Suppressor macrophage treated with lipopolysaccharide for 4 hours (primary cell): ENCODE results near the gene CIDEB.
A peak's percentile ranks its signal among the peaks of the same experiment; 100 is the strongest.
"Not testable (repeated sequence)": the region's sequence is repeated elsewhere in the genome, so short reads cannot be mapped to it uniquely, and the experiment has no call there.

ENCODE experiments used
- DNase-seq: peaks from one replicate; pipeline ENCODE4 v3.0.0-alpha.2; 2020

The CIDEB gene

DNA sequence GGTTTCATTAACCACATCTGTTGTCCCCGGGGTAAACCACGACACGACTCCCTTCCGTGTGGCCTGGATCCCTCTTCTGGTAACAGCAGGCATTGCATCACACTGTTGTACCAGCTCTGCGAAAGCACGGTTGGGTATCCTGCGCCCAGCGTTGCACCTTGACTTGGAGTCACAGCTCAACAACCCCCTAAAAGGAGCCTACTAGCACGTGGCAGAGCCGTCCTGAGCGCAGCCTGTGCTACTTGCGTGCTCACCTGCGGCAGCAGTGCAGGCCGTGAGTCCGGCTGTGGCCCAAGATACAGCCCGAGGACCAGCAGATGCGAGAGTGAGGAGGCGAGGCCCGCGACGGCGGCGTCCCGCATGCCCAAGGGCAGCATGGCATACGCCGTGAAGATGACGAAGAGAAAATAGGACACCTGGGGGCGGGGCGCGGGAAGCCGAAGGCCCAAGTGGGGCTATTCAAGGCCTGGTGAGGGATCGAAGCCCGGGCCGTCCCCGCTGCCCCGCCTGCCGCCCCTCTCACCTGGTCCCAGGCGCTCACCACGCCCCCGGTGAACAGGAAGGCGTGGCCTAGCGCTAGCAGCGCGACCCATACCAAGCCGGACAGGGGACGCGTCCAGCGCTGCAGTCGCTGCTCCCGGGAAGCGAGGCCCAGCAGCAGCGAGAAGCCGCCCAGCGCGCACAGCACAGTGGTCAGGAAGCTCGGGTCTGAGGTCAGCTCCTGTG is 24.7 kb upstream of the CIDEB start:
- DNase-seq: peak; percentile 71

DNA sequence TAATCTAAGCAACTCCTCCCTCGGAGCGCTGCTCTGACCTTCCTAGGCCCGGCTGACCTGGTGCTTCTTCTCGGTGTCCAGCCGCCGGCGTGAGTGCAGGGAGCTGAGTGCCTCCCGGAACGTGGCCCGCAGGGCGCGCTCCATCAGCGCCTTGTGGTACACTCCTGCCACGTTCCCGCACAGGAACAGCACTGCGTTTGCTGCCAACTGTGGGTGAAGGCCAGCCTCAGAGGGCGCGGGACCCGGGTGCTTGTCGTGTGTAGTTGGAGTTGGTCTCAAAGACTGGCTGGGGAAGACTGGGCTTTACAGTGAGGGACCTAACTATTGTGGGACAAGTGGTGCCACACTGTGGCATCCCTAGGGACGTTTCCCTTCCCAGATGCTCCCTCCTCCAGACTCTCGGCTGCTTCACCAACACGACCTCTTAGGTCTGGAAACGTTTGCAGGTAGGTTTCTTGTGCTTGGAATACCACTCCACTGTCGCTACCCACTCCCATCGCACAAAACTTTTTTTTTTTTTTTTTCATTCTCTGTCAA is 24.0 kb upstream of the CIDEB start:
- no peak for DNase-seq

DNA sequence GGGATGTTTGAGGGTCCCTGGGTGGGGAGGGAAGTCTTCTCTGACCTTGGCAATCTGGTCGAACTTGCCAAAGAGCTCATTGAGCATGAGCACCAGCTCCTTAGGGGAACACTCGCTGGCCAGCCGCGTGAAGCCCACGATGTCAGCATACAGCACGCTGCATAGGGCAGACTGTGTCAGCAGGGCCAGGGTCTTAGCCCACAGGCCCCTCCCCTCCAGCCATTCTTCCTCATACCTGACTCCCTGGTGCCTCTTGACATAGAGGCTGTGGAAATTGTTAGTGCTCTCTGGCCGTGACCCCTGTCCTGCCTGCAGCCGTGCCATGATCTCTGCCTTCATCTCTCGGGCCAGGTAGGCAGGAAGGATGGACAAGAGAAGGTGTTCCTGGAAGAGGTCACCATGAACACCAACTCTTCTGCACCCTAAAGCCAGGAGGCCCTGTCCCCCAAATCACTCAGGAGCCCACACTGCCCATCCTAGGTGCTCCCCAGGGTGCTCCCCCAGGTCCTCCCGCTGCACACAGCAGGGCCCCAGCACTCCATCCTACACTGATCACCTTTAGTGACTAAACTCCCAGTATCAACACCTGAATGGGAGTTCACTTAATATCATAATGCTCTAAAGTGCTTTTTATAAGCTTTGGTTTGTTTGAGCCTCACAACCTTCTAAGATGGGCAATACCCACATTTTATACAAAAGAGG is 23.3 kb upstream of the CIDEB start:
- DNase-seq: no peak

DNA sequence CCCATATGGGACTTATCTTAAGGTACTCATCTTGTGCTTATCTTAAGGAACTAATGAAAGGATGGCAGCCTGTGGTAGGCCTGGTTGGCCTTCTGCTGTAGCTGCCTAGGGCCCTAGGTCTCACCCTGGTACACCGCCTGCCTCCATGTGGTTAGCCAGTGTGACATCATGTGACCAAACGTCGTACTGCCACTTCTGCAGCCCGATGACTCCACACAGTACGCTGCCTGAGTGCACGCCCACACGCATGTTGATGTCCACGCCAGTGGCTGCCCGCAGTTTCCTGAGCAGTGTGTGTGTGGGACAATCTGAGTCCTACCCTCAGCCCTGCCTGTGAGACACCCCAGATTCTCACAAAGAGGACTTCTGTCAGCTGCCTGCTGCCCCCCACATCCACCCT is 22.0 kb upstream of the CIDEB start:
- peak; percentile 92 for DNase-seq

DNA sequence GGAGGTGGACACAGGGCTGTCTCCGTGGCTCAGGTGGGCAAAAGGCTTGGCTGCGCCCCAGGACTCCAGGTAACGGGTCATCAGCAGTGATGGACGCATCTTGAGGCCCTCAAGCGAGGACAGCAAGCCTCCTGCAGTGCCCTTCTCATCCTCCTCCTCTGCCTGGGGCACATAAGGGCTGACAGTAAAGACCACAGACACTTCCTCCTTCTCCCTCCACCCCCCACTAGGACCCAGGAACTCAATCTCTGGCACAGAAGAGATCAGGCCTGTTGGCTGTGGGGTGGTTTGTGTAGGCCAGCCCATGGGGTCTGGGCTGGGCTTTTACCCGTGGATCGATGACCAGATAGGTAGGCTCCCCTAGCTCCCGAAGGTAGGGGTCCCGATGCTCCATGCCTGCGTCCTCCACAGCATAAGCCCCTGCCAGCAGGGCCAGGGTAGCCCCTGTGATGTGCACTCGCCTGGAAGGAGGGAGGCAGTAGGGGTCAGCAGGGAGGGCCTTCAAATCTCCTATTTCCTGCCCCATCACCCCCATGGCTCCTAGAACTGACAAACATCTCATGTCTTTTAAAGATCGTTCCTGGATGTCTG is 21.4 kb upstream of the CIDEB start:
- DNase-seq: no peak

DNA sequence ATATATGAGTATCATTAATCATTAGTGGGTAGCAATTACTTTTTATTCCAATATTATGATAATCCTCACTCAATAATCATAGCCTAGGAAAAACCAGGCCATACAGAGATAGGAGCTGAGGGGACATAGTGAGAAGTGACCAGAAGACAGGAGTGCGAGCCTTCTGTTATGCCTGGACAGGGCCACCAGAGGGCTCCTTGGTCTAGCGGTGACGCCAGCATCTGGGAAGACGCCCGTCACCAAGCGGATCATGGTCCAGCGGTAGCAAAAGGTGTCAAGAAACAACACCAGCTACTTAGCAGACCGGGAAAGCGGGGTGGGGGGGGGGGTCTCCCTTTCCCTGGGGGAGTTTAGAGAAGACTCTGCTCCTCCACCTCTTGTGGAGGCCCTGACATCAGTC is 20.1 kb upstream of the CIDEB start:
- DNase-seq: not testable (repeated sequence)

DNA sequence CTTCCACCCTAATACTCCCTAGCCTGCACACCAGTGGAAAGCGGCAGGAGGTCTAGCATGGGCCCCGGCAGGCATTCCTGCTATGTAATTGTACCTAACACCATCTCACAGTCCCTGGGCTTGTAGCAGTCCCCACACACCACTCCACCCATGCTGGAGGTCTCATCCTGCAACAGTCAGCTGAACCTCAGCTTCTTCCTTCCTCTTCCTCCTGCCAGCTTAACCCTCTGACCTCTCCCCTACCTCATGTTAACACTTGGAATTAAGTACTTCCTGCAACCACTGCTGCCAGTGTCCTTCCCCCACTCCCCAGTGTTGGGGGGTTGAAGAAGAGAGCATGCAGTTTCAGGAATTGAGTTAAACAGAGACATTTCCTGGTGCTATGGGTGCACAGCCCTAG is 19.5 kb upstream of the CIDEB start:
- no peak for DNase-seq

DNA sequence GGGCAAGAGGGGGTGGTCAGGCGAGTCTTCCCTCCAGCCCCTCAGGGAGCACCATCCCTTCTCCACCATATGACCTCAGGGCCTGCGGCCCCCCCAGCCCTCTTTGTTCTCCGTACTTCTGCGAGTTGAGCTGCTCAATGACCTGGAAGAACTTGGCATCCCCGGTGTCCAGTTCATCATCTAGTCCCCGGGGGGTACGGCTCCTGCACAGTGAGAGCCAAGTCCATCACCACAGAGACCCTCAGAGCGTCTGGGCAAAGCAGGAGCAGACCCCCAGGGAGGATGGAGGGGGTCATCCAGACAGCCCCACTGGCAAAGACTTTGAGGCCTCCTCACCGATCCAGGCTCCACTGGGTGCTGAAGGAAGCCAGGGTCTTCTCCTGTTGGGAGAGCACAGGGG is 18.2 kb upstream of the CIDEB start:
- DNase-seq: no peak

DNA sequence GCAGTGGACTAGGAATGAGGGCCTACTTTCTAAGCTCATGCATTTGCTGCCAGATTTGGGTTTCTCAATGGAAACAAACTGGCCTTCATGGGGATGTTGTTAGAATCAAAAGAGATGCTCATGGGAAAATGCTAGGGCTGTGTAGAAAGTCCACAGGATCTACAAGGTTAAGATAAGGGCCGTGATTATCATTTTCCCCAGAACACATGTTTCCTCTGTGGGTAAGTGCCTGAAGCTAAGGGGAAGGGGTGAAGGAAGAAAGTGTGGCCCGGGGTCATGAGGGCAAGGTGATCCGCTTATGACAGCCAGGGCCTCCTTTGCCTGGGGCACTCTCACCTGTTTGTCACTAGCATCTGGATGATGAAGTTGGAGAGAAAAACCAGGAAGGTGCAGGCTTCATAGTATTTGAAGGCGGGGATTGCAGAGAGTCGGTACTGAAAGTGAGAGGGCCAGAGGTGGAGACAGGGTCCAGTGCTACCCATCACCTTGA is 17.3 kb upstream of the CIDEB start:
- DNase-seq: no peak

DNA sequence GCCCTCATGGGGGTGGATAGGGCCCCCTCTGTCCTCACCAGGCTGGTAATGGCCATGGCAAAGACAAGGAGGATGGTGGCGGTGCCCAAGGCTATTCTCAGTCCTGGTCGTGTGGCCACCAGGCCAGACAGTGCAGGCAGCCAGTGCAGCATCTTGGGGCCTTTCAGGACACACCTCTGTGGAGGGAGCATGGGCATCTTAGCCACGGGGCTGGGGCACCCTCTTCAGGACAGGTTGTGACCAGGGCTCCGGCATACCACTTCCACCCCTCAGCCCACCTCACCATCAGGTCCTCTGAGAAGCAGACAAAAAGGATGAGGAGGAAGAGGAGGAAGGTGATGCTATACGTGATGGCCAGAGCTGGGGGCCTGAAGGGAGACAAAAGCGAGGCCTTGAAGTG is 16.2 kb upstream of the CIDEB start:
- no peak for DNase-seq

DNA sequence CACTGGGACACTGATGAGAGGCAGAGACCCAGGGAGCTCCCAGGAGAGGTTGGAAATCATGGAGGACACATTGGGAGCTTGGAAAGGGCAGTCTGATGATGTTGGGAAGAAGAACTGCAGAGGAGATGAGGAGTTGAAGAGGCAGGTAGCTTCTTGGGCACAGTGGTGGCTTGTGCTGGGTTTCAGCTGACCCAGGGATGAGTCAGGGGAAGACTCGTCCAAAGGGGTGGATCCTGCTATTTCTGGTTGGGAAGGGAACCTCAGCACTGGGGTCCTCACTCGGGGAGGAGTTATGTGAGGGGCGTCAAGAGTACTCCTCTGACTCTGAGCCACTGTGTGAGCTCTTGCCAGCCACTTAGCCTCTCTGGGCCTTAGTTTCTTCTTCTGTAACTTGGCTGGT is 15.6 kb upstream of the CIDEB start:
- DNase-seq: no peak

DNA sequence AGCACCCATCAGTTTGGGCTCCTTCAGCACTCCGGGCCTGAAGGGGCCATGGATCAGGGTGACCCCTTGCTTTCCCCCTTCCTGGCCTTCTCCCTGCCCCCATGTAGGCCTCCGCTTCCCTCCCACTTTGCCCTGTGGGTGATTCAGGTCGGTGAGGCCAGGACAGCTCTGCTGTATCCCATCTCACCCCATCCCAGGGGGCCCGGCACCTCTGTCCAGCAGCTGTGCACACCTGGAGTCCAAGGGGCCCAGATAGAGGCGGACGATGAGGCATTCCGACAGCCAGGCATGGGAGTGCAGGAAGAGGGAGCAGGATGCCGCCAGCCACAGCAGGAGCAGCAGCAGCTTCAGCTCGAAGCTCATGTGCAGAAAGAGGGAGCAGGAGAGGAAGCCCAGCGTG is 14.9 kb upstream of the CIDEB start:
- DNase-seq: no peak

DNA sequence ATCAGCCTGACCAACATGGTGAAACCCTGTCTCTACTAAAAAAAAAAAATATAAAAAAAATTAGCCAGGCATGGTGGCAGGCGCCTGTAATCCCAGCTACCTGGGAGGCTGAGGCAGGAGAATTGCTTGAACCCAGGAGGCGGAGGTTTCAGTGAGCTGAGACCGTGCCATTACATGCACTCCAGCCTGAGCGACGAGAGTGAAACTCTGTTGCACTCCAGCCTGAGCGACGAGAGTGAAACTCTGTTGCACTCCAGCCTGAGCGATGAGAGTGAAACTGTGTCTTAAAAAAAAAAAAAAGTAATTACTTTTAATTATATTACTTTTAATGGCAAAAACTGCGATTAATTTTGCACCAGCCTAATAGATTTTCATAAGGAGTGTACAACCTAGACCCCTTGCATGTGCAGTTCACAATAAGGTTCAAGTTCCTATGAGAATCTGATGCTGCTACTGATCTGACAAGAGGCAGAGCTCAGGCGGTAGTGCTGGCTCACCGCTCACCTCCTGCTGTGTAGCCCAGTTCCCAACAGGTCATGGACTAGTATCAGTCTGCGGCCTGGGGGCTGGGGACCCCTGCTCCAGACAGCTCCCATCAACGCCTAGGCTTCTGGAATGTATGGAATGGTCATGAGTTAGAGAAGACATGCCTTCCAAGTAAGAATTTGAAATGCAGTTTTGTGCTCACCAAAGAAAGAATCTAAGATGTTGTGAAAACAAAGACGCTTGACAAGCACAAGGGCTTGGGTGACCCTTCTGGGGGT is 13.6 kb upstream of the CIDEB start:
- DNase-seq: no peak

DNA sequence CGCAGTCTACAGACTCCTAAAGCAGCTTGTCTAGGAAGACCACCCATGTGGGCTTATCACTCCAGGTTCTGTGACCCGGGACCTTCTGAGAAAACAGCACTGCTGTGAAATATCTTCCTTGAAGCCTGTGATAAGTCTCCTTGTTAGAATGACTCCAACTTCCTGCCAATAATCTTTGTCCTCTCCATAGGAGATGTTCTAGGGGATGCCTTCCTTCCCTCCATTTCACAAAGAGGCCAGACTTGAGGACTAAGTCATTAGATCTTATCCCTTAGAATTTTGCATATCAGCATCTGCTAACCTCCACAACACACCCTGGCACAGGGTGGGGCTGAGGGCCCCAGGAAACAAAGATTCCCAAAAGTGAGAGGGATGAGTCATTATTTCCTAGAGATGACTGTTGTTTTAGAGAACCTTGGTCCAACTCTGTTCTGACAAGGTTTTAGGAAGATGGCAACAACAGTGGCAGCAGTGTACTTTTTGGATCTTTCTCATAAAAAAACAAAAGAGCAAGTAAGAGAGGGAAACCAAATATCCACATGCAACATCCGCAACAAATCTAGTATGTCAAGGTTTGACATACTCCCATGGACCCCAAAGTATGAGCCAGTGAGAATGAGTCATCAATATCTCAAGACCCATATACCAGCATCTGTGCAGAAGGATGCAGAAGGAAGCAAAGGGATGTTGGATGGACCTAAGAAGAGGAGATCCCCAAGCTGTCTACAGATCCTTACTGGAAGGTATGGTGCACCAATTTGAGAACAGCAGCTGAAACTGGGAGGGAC is 9.6 kb upstream of the CIDEB start:
- no peak for DNase-seq

DNA sequence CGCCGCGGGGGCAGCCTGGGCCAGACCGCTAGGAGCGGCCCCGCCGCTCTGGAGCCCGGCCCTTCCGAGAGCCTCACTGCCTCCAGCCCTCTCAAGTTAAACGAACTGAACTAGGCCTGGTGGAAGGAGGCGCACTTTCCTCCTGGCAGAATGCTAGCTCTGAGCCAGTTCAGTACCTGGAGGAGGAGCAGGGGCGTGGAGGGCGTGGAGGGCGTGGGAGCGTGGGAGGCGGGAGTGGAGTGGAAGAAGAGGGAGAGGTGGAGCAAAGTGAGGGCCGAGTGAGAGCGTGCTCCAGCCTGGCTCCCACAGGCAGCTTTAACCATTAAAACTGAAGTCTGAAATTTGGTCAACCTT is 8.8 kb upstream of the CIDEB start:
- no peak for DNase-seq

DNA sequence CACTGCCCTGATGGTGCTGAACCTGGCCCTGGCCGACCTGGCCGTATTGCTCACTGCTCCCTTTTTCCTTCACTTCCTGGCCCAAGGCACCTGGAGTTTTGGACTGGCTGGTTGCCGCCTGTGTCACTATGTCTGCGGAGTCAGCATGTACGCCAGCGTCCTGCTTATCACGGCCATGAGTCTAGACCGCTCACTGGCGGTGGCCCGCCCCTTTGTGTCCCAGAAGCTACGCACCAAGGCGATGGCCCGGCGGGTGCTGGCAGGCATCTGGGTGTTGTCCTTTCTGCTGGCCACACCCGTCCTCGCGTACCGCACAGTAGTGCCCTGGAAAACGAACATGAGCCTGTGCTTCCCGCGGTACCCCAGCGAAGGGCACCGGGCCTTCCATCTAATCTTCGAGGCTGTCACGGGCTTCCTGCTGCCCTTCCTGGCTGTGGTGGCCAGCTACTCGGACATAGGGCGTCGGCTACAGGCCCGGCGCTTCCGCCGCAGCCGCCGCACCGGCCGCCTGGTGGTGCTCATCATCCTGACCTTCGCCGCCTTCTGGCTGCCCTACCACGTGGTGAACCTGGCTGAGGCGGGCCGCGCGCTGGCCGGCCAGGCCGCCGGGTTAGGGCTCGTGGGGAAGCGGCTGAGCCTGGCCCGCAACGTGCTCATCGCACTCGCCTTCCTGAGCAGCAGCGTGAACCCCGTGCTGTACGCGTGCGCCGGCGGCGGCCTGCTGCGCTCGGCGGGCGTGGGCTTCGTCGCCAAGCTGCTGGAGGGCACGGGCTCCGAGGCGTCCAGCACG is 8.2 kb upstream of the CIDEB start:
- DNase-seq: no peak

DNA sequence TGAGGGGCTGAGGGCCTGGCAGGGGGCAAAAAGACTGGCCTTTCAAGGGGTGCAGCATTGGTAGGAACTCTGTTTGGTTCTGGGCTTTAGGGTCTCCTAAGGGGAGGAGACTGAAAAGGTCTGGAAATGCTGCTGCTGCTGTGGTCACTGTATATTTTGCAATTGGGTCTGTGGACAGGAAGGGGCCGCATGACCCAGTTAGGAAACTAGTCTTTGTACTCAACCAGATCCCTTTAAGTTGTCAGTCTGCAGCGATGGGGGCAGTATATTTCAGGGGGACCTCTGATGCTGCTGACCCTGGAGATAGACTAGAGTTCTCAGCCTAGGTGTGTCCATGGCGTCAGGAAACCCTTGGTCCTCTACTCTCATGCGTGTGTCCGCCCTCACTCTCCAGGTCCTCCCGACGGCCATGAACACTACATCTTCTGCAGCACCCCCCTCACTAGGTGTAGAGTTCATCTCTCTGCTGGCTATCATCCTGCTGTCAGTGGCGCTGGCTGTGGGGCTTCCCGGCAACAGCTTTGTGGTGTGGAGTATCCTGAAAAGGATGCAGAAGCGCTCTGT is 7.5 kb upstream of the CIDEB start:
- no peak for DNase-seq

DNA sequence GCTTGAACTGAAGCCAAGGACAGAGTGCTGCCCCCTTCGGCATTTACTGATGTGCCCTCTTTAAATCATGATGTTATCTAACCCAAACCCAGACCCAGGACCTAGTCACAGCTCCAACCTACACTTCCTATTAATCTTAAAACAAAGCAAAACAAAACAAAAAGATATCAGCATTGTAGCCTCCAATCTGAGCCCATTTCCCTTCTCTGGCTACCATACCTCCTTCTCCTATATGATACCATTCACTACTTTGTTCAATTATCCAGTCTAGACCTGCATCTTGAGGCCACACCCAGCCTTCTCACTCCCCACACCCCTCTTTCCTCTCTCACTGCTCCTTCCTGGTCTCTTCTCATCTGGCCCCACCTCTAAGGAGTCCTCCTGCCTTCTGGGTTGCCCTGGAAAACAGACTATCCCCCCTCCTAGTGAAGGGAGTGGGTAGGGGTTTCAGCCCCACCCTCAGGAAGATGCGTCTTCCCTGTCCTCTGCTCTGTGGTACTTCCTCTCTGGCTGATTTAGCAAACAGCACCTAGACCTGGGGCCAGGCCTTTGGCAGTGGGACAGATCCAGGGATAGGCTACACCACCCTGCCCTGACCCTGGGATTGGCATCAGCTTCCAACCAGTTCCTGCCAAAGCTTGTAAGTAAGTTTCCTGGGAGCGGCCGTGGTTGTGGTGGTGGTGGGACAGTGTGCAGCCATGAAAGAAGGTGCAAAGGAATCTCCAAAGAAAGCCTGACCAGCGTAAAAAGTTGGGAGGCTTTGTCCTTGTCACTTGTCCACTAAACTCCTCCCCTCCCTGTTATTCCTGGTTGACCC is 6.8 kb upstream of the CIDEB start:
- DNase-seq: no peak

DNA sequence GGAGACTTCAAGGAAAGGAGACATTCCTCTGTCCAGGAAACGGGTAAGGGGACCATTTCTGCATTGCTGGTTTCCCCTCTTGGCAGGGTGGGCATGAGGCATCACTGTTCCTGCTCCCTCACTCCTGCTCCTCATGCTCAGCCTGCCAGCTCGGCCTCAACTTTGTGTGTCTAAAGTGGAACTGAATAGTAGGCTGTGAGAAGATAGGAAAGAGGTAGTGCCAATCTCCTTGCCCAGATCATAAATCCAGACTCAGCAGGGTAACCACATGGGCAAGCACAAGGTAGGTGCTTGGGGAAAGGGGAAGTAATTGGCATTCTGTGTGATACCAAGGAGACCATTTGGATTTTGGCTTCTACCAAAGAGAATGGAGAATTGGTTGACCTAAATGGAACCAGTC is 6.1 kb upstream of the CIDEB start:
- no peak for DNase-seq

DNA sequence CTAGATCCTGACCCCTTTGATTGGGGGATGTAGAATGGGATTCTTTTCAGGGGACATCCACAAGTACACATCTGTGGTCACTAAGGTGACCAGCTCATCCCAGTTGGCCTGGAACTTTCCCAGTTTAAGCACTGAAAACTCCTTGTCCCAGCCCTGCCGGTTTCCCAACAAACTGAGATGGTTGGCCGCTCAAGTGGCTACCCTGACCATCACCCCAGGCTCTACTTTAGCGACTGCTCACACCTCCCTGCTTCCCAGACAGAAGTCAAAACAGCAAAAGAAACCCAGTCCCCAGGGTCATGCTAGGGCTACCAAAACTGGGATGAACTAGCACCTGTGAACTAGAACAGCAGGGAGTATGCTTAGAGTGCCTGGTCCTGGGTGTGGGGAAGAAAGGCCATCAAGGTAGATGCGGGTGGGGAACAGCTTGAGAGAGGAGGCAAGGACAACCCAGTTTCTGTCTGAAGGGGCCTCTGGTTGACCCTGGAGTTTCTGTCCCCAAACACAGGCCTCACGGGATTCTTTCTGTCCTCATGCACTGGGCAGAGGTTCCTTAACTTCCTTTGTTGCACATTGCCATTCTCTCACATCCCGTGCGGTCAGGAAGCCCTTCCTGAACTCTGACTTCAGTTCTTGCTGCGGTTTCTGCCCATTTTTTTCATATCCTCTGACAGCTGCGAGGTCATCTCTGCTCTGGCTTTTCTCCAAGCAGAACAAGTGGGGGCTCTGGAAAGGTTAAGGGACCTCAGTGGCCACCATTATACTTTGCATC is 5.1 kb upstream of the CIDEB start:
- DNase-seq: peak; percentile 86
